ENCODE data around the gene ZNF277. TPM values are rescaled to one million over a fixed set of nuclear protein-coding genes. Genes with fewer than 3 reads are reported as not detected.

The ZNF277 gene
- total RNA-seq, 1 experiment from 2014 or later = 23.3 TPM

DNA sequence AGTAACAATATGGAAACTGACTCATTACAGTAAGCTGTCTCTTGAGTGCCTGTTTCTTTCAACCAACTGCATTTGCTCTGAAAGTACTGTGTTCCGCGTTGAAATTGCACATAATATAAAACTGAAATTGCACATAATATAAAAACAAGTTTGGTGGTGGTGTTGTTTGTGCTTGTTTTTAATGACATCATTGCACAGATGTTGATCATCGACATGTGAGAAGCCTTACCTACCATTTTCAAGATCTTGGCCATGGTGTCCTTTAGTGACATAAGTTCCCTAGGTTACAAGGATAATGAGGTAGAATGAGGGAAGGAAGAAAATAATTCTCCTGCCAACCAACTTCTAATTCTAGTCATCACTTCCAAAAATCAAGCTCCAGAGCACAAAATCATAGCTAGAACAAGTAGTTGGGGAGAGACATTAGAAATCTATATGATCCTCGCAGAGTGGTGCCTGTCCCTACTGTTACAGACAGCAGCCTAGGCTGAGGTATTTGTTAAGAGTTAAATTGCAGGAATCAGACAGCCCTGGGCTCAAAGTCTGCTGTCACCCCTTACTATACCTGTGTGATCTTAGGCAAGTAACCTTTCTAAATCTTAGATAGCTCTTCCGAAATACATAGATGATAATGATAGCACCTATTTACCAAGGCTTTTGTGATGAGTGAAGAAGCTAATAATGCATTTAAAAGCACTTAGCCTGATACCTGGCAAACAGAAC is 29.6 kb upstream of the ZNF277 start:
- POLR2A ChIA-PET (ENCODE audit: unreplicated experiment) = interaction anchor here (0.7 kb wide), 1 partner anchor 33 kb away, joined by 6 read pairs; no protein-coding TSS in a partner anchor
- intact Hi-C loops (cut with micrococcal nuclease; ENCODE audit: unreplicated experiment) = no loop called here
- H3K79me2 ChIP-seq (ENCODE audit: low read depth) = no peaks in the 10 kb centered on the region

DNA sequence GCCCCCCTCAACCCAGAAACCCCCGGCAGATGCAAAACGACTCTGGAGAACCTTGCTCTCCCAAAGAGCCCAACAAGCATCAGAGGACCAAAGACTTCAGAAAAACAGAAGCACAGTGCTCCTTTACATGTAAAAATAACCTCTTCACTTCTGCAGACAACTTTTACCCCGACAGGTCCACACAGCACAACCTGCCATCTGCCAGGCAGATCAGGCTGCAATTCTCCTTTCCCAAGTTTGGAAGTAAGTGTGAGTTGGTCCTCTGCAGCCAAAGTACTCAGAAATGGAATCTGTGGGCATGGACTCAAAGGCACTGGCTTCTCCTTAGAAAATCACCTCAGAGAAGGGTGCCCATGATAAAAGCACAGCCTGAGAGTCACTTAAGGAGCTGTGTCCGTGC is 26.3 kb upstream of the ZNF277 start:
- DNase-seq = no peak
- Histone ChIP-seq H3F3A (ENCODE audit: insufficient read depth, low read depth) (no peaks in the 10 kb centered on the region), H4K20me1 (ENCODE audit: insufficient read depth) (no peaks in the 10 kb centered on the region), H3K27ac (no peak overlapping the region), H3K9me2 (ENCODE audit: insufficient read depth) (no peaks in the 10 kb centered on the region), H3K4me1 (replicated peaks; ENCODE audit: insufficient read depth) (no peaks in the 10 kb centered on the region), H3K79me2 (ENCODE audit: low read depth) (no peaks in the 10 kb centered on the region), H3K4me2 (no peak overlapping the region), H3K36me3 (ENCODE audit: low read depth) (no peaks in the 10 kb centered on the region), H3K9me3 (ENCODE audit: insufficient read depth, low read depth) (no peaks in the 10 kb centered on the region), H3K4me3 (no peak overlapping the region), H3K27me3 (ENCODE audit: insufficient read depth, low read depth) (no peaks in the 10 kb centered on the region), H2AFZ (no peak overlapping the region)
- TF ChIP-seq, protein P1, sequence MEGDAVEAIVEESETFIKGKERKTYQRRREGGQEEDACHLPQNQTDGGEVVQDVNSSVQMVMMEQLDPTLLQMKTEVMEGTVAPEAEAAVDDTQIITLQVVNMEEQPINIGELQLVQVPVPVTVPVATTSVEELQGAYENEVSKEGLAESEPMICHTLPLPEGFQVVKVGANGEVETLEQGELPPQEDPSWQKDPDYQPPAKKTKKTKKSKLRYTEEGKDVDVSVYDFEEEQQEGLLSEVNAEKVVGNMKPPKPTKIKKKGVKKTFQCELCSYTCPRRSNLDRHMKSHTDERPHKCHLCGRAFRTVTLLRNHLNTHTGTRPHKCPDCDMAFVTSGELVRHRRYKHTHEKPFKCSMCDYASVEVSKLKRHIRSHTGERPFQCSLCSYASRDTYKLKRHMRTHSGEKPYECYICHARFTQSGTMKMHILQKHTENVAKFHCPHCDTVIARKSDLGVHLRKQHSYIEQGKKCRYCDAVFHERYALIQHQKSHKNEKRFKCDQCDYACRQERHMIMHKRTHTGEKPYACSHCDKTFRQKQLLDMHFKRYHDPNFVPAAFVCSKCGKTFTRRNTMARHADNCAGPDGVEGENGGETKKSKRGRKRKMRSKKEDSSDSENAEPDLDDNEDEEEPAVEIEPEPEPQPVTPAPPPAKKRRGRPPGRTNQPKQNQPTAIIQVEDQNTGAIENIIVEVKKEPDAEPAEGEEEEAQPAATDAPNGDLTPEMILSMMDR (conservative IDR thresholded peaks at IDR 0.05) = no peak
- TF ChIP-seq EZH2 (IDR thresholded peaks at IDR 0.05; ENCODE audit: low read depth) = no peak
- POLR2A ChIA-PET (ENCODE audit: unreplicated experiment) = no interaction called here
- intact Hi-C loops (cut with micrococcal nuclease; ENCODE audit: unreplicated experiment) = no loop called here
- CTCF ChIA-PET = no interaction called here
- no TSS peak for BruUV-seq (replicated peaks)

More for the DNA sequence above, 29.6 kb upstream of the ZNF277 start:
- DNase-seq = no peak
- no peaks in the 10 kb centered on the region for H3K36me3 ChIP-seq (ENCODE audit: low read depth)
- no peak overlapping the region for H3K4me3 ChIP-seq
- no peak overlapping the region for H3K27ac ChIP-seq
- H3F3A ChIP-seq (ENCODE audit: insufficient read depth, low read depth) = no peaks in the 10 kb centered on the region
- H3K4me2 ChIP-seq = no peak overlapping the region
- H3K9me3 ChIP-seq (ENCODE audit: insufficient read depth, low read depth) = no peaks in the 10 kb centered on the region
- no peak for TF ChIP-seq EZH2 (IDR thresholded peaks at IDR 0.05; ENCODE audit: low read depth)
- TF ChIP-seq, protein P1 (conservative IDR thresholded peaks at IDR 0.05) = no peak
- no peaks in the 10 kb centered on the region for H3K4me1 ChIP-seq (replicated peaks; ENCODE audit: insufficient read depth)
- no peaks in the 10 kb centered on the region for H3K27me3 ChIP-seq (ENCODE audit: insufficient read depth, low read depth)
- no TSS peak for BruUV-seq (replicated peaks)
- H3K9me2 ChIP-seq (ENCODE audit: insufficient read depth) = no peaks in the 10 kb centered on the region
- no peak overlapping the region for H2AFZ ChIP-seq
- CTCF ChIA-PET = no interaction called here
- no peaks in the 10 kb centered on the region for H4K20me1 ChIP-seq (ENCODE audit: insufficient read depth)

DNA sequence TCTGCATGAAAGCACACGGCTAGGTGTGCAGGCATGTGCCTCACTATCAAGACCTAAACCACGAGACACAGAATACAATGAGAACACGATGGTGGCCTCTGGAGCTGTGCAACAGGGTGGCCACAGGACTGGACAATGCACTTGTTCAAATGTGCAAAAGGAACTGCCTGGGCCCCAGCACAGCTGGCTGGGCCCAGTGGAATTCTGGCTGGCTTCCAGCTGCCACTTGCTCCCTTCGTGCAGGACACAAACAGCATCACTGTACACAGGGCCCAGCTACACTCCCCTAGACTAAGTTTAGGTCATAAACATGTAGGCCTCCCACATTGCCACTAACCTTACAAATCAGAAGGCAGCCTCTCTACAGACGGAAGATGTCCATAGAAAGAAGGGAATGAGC is 23.7 kb upstream of the ZNF277 start:
- Histone ChIP-seq H3K36me3 (ENCODE audit: low read depth) (no peaks in the 10 kb centered on the region), H3K4me1 (replicated peaks; ENCODE audit: insufficient read depth) (no peaks in the 10 kb centered on the region), H3K9me2 (ENCODE audit: insufficient read depth) (no peaks in the 10 kb centered on the region), H3K27ac (no peak overlapping the region), H3K4me3 (no peak overlapping the region), H3K27me3 (ENCODE audit: insufficient read depth, low read depth) (no peaks in the 10 kb centered on the region), H3F3A (ENCODE audit: insufficient read depth, low read depth) (no peaks in the 10 kb centered on the region), H3K79me2 (ENCODE audit: low read depth) (no peaks in the 10 kb centered on the region), H3K9me3 (ENCODE audit: insufficient read depth, low read depth) (no peaks in the 10 kb centered on the region), H3K4me2 (no peak overlapping the region), H2AFZ (no peak overlapping the region), H4K20me1 (ENCODE audit: insufficient read depth) (no peaks in the 10 kb centered on the region)
- BruUV-seq (replicated peaks) = no TSS peak
- TF ChIP-seq, protein P1 (conservative IDR thresholded peaks at IDR 0.05) = no peak
- TF ChIP-seq EZH2 (IDR thresholded peaks at IDR 0.05; ENCODE audit: low read depth) = no peak
- POLR2A ChIA-PET (ENCODE audit: unreplicated experiment) = no interaction called here
- intact Hi-C loops (cut with micrococcal nuclease; ENCODE audit: unreplicated experiment) = no loop called here
- no peak for DNase-seq
- CTCF ChIA-PET = no interaction called here
